Measurements from ENCODE around the gene CETN2.

The CETN2 gene

GRCh38 chrX:152869972-152870371, 39.4 kb upstream of the CETN2 start:
- Histone ChIP-seq H3K9me2 (replicated peaks; ENCODE audit: control insufficient read depth, low read length) (no peaks in the 10 kb centered on the region), H3K9me3 (ENCODE audit: control insufficient read depth, insufficient read depth, low read length) (no peaks in the 10 kb centered on the region), H3F3A (ENCODE audit: control insufficient read depth, insufficient read depth) (no peaks in the 10 kb centered on the region), H3K27me3 (ENCODE audit: control insufficient read depth, low read length) (no peaks in the 10 kb centered on the region), H3K79me2 (ENCODE audit: control insufficient read depth, low read length) (no peaks in the 10 kb centered on the region), H3K4me3 (ENCODE audit: low read length) (no peak overlapping the region), H3K4me2 (ENCODE audit: low read length) (no peak overlapping the region), H3K36me3 (ENCODE audit: control insufficient read depth, low read length) (peaks cover 14% of the 10 kb centered on the region; the same call in 1 of the 2 replicates), H3K27ac (ENCODE audit: low read depth, low read length) (no peak overlapping the region), H4K20me1 (ENCODE audit: control insufficient read depth, insufficient read depth, low read depth, low read length) (no peaks in the 10 kb centered on the region), H3K4me1 (ENCODE audit: control insufficient read depth, low read length) (no peaks in the 10 kb centered on the region)
- TF ChIP-seq EZH2phosphoT487 (IDR thresholded peaks at IDR 0.05; ENCODE audit: borderline replicate concordance, low read length) = no peak
- TF ChIP-seq, protein P1, sequence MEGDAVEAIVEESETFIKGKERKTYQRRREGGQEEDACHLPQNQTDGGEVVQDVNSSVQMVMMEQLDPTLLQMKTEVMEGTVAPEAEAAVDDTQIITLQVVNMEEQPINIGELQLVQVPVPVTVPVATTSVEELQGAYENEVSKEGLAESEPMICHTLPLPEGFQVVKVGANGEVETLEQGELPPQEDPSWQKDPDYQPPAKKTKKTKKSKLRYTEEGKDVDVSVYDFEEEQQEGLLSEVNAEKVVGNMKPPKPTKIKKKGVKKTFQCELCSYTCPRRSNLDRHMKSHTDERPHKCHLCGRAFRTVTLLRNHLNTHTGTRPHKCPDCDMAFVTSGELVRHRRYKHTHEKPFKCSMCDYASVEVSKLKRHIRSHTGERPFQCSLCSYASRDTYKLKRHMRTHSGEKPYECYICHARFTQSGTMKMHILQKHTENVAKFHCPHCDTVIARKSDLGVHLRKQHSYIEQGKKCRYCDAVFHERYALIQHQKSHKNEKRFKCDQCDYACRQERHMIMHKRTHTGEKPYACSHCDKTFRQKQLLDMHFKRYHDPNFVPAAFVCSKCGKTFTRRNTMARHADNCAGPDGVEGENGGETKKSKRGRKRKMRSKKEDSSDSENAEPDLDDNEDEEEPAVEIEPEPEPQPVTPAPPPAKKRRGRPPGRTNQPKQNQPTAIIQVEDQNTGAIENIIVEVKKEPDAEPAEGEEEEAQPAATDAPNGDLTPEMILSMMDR (IDR thresholded peaks at IDR 0.05; ENCODE audit: low read depth, low read length, poor library complexity, severe bottlenecking) = no peak

GRCh38 chrX:152866386-152866785, 35.8 kb upstream of the CETN2 start:
- no peak overlapping the region for H3K27ac ChIP-seq (ENCODE audit: low read depth, low read length)
- H3K4me3 ChIP-seq (ENCODE audit: low read length) = no peak overlapping the region
- no peaks in the 10 kb centered on the region for H3F3A ChIP-seq (ENCODE audit: control insufficient read depth, insufficient read depth)
- H3K9me2 ChIP-seq (replicated peaks; ENCODE audit: control insufficient read depth, low read length) = no peaks in the 10 kb centered on the region
- H3K36me3 ChIP-seq (ENCODE audit: control insufficient read depth, low read length) = peaks cover 25% of the 10 kb centered on the region
- H4K20me1 ChIP-seq (ENCODE audit: control insufficient read depth, insufficient read depth, low read depth, low read length) = no peaks in the 10 kb centered on the region
- no peak for TF ChIP-seq EZH2phosphoT487 (IDR thresholded peaks at IDR 0.05; ENCODE audit: borderline replicate concordance, low read length)
- TF ChIP-seq, protein P1 (IDR thresholded peaks at IDR 0.05; ENCODE audit: low read depth, low read length, poor library complexity, severe bottlenecking) = no peak
- H3K79me2 ChIP-seq (ENCODE audit: control insufficient read depth, low read length) = no peaks in the 10 kb centered on the region
- H3K9me3 ChIP-seq (ENCODE audit: control insufficient read depth, insufficient read depth, low read length) = no peaks in the 10 kb centered on the region
- H3K4me2 ChIP-seq (ENCODE audit: low read length) = no peak overlapping the region
- no peaks in the 10 kb centered on the region for H3K4me1 ChIP-seq (ENCODE audit: control insufficient read depth, low read length)
- H3K27me3 ChIP-seq (ENCODE audit: control insufficient read depth, low read length) = no peaks in the 10 kb centered on the region

DNA sequence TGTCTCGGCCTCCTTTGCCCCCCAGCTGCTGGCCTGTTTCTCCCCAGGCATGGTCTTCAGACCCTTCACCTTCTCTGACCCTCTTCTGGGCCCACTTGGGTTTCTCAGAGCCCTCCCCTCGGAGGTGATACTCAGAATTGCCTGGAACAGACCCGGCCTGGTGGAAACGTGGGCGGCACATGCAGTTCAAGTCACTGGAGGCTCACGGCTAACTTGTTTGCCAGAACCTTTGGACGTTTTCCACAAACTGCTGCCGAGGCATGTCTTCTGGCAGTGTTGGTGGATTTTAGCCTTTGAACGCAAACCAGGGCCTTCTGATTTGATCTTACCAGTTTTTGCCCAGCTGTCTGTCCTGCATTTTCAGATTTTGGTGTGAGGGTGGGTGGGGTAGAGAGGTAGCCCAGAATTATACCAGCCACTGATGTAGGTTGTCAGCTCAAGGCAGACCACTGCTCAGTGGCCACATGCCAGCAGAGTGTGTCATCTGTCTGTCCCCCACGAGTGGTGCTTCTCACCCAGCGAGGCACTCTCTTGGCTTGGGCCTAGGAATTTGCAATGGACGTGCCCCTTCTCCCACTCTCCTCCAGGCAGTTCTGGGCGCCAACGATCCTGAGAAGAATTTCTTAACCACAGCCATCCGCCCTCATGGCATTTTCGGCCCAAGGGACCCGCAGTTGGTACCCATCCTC, 34.8 kb upstream of the CETN2 start:
- Histone ChIP-seq H4K20me1 (ENCODE audit: control insufficient read depth, insufficient read depth, low read depth, low read length) (no peaks in the 10 kb centered on the region), H3K4me2 (ENCODE audit: low read length) (no peak overlapping the region), H3K79me2 (ENCODE audit: control insufficient read depth, low read length) (no peaks in the 10 kb centered on the region), H3F3A (ENCODE audit: control insufficient read depth, insufficient read depth) (no peaks in the 10 kb centered on the region), H3K4me3 (ENCODE audit: low read length) (no peak overlapping the region), H3K4me1 (ENCODE audit: control insufficient read depth, low read length) (no peaks in the 10 kb centered on the region), H3K9me2 (replicated peaks; ENCODE audit: control insufficient read depth, low read length) (no peaks in the 10 kb centered on the region), H3K36me3 (ENCODE audit: control insufficient read depth, low read length) (peaks cover 30% of the 10 kb centered on the region), H3K27me3 (ENCODE audit: control insufficient read depth, low read length) (no peaks in the 10 kb centered on the region), H3K9me3 (ENCODE audit: control insufficient read depth, insufficient read depth, low read length) (no peaks in the 10 kb centered on the region), H3K27ac (ENCODE audit: low read depth, low read length) (no peak overlapping the region)
- TF ChIP-seq, protein P1 (IDR thresholded peaks at IDR 0.05; ENCODE audit: low read depth, low read length, poor library complexity, severe bottlenecking) = no peak
- TF ChIP-seq EZH2phosphoT487 (IDR thresholded peaks at IDR 0.05; ENCODE audit: borderline replicate concordance, low read length) = no peak

Measured in DOHH2 (cell line).